ENCODE measurements around the gene DUSP23.

- TF ChIP-seq CTCF (conservative IDR thresholded peaks at IDR 0.05; ENCODE audit: low read depth, low read length) (no peak), EZH2 (IDR thresholded peaks at IDR 0.05; ENCODE audit: borderline replicate concordance, low read depth, low read length, poor library complexity, severe bottlenecking) (no peak)
These were observed 23.4 kb downstream of the DUSP23 start for GRCh38 chr1:159803956-159804689.
